Ramos (cell line): ENCODE data around the gene BEND3.
"Not testable (repeated sequence)": the region's sequence is repeated elsewhere in the genome, so short reads cannot be mapped to it uniquely, and the experiment has no call there.

Experiments
- in situ Hi-C: fragments of 300-500 bp; cut with MboI; formaldehyde crosslinking; loops from one replicate; pipeline ENCODE4 v1.14.3; 2022; ENCODE audit warnings: low sequenced_read_pairs; ENCODE audit not compliant: unreplicated experiment

BEND3 gene

GRCh38 chr6:107098436-107099307 is 16.6 kb downstream of the BEND3 start:
- in situ Hi-C loops: no loop called here

GRCh38 chr6:107084459-107084858 is 30.9 kb downstream of the BEND3 start:
- in situ Hi-C loops: not testable (repeated sequence)

GRCh38 chr6:107083921-107084320 is 31.4 kb downstream of the BEND3 start:
- in situ Hi-C loops: no loop called here

- in situ Hi-C loops: no loop called here
Measured at GRCh38 chr6:107083047-107083768, 32.1 kb downstream of the BEND3 start.

- in situ Hi-C loops: no loop called here
Measured at GRCh38 chr6:107082045-107082444, 33.3 kb downstream of the BEND3 start.

GRCh38 chr6:107080036-107080435 is 35.3 kb downstream of the BEND3 start:
- in situ Hi-C loops: no loop called here

GRCh38 chr6:107079429-107079828 is 35.9 kb downstream of the BEND3 start:
- in situ Hi-C loops: no loop called here

GRCh38 chr6:107077710-107078109 is 37.6 kb downstream of the BEND3 start:
- in situ Hi-C loops: no loop called here

GRCh38 chr6:107075951-107076381 is 39.3 kb downstream of the BEND3 start:
- in situ Hi-C loops: no loop called here

- in situ Hi-C loops: no loop called here
Measured at GRCh38 chr6:107070686-107071085, 44.6 kb downstream of the BEND3 start.

GRCh38 chr6:107069631-107070548 is 45.4 kb downstream of the BEND3 start:
- in situ Hi-C loops: no loop called here

- in situ Hi-C loops: no loop called here
Measured at GRCh38 chr6:107068691-107069630, 46.4 kb downstream of the BEND3 start.

GRCh38 chr6:107066697-107067659 is 48.3 kb downstream of the BEND3 start:
- in situ Hi-C loops: no loop called here

GRCh38 chr6:107064579-107065065 is 50.7 kb downstream of the BEND3 start:
- in situ Hi-C loops: no loop called here

- in situ Hi-C loops: no loop called here
Measured at GRCh38 chr6:107062691-107063090, 52.6 kb downstream of the BEND3 start.

- in situ Hi-C loops: no loop called here
Measured at GRCh38 chr6:107061125-107062020, 53.9 kb downstream of the BEND3 start.

GRCh38 chr6:107060704-107061103 is 54.6 kb downstream of the BEND3 start:
- in situ Hi-C loops: no loop called here
